NCI-H446 (cell line): Measurements from ENCODE around the gene C16orf78.

ENCODE experiments used
- DNase-seq, 2 experiments: peaks; one replicate each; lab custom pipeline; 2025; lab: John Stamatoyannopoulos, UW

C16orf78 gene

GRCh38 chr16:49382916-49383315, 9.3 kb downstream of the C16orf78 start:
- no peak for DNase-seq

GRCh38 chr16:49395021-49395420, 21.4 kb downstream of the C16orf78 start:
- no peak for DNase-seq

GRCh38 chr16:49396206-49396720, 22.7 kb downstream of the C16orf78 start:
- DNase-seq: no peak

DNA sequence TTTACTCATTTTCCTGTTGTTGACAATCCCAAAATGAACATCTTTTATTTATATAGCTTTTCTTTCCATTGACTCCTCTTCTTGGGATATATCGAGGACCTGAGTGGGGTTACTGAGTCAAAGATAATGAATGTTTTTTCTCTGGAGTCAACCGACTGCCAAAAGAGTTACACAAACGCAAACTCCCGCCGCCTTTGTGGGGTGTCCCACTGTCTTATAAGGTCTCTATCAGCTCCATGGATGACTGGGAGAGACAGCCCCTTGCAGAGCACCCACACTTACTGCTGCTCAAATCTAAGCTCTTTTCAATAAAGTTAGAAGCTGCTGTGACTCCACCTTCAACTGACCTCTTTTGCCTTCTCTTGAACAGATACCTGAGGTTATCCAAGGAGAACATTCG, 25.2 kb downstream of the C16orf78 start:
- no peak for DNase-seq

DNA sequence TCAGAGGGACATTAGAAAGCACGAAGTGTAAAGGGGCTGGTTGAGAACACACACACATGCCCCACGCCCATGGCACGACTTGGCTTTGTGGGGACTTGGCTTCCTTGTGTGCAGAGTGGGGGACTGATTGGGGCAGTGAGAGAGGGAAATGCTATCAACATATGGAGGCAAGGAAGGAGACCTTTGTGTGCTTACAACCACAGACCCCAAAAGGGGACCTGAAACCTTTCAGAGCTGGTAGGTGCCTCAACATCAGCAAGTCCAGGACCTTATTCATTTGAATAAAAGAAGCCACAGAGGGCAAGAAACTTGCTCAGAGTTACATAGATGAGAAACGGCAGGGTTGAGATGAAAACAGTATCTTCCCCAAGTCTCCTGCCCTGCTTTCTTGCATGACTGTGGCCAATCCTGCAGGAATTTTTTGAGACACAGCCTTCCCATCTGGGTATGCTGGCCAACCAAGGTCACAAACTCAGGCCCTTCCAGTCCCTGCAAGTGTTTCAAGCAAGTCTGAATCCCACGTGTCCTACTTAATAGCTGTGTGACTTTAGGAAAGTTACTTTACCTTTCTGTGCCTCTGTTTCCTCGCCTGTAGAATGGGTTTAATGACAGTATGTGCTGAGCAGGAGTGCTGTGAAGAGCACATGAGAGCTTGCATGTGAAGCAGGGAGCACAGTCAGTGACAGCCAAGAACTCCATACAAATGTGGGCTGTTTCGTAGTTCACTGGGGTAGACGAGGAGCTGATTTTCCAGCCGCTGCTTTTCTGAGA, 26.2 kb downstream of the C16orf78 start:
- no peak for DNase-seq

DNA sequence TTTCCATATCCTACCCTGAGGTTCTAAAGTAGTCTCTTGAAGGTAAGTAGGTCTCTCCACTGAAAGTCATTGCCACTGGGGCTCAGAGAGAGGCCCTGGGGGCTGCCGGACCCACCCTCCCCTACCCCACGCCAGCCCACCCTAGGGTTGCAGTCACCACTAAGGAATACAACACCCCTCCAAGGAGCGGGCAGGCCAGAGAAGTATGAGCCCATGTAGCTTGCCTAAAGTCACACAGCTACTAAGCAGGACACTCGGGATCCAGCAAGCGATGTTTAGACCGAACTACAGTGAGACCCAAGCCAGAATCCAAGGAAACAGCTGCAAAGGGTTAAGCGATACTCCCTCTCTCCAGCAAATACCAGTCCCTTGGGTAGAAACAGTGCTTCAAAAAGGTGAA, 27.0 kb downstream of the C16orf78 start:
- no peak for DNase-seq

GRCh38 chr16:49405123-49405522, 31.5 kb downstream of the C16orf78 start:
- no peak for DNase-seq

- no peak for DNase-seq
Observed at GRCh38 chr16:49405530-49405929, 31.9 kb downstream of the C16orf78 start.

GRCh38 chr16:49407873-49408550, 34.4 kb downstream of the C16orf78 start:
- peak; percentile 60 to 79 for DNase-seq

DNA sequence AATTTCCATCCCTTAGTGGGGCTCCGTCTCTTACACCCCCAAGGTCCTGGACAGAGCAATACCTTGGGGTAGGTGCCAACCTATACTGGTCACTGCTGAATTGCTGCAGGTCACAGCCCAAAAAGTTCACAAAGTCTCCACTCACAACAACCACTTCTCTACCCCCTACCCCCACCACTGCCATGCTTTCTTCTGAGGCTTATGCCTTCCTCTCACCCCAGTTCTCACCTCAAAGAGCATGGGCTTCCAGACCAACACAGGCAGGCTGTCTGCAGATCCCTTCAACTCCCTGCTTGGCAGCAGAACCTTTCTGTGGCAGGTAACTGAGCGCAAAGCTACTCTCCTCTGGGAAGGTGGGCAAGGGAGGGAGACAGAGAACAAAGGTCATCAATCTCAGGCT, 35.5 kb downstream of the C16orf78 start:
- no peak for DNase-seq

GRCh38 chr16:49410226-49410625, 36.6 kb downstream of the C16orf78 start:
- no peak for DNase-seq

DNA sequence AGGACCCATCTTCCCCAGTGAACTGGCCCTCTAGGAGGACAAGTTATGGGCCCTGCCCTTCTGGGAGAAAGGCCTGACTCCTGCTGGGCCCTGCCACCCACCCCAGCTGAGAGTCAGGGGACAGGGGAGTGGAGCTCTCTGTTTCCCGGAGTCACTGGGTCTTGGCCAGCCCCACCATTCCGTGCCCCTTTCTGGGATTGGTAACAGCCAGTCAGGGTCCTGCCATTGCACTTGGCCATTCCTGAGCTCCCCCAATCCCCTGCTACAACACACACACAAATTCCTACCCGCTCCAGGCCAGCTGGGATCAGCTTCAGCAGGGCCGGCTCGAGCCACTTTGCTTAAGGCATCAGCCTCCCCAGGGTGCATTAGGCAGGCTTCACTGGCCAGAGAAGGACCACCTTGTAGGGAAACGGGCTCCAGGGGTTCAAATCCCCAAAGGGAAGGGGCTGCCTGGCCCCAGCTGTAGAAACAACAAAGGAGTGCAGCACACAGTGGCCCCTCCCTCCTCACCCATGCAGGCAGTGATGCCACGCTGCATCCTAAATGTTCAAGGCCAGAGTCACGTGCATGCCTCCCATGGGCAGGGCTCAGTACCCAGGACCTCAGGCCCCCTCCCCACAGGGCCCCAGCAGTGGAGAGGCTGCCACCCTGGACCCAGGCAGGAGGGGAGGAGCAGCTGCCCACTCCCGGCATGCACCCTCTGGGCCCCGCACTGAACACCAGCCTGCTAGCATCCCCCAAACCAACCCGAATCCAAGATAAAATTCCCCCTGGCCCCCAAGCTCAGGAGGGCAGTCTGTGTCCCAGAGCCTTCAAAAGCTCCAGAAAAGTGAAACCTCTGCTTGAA, 37.7 kb downstream of the C16orf78 start:
- no peak for DNase-seq

- DNase-seq: no peak
Observed at GRCh38 chr16:49414671-49415070, 41.1 kb downstream of the C16orf78 start.

GRCh38 chr16:49415083-49415482, 41.5 kb downstream of the C16orf78 start:
- no peak for DNase-seq

DNA sequence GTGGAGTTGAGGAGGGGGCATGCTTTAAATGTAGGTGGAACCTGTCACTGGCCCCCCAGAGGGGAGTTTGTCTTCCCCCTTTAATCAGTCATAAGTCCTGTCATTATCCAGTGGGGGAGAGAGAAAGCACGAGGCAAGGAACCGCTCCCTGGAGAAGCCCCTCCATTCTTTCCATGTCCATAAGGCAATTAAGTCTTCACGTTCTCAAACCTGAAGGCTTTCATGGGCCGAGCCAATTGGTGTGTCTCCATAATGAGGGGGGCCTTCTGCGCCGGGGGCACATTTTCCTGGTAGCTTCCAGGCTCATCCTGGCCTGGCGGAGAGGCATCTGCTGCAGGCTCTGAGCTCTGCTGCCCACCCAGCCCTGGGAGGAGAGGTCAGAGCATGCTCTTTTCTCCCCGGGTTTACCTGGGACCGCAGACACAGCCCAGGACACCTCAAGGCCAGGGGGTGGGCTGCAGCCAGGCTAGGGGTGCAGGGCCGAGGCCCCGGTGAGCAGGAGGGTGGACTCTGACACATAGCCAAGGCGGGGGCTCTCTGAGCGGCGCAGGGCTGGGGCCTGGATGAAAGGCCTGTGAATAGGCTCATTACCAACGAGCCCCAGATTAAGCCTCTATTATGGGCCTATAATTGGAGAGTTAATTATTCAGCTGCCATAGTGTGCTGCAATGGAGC, 42.5 kb downstream of the C16orf78 start:
- no peak for DNase-seq

GRCh38 chr16:49417354-49417753, 43.8 kb downstream of the C16orf78 start:
- no peak for DNase-seq

DNA sequence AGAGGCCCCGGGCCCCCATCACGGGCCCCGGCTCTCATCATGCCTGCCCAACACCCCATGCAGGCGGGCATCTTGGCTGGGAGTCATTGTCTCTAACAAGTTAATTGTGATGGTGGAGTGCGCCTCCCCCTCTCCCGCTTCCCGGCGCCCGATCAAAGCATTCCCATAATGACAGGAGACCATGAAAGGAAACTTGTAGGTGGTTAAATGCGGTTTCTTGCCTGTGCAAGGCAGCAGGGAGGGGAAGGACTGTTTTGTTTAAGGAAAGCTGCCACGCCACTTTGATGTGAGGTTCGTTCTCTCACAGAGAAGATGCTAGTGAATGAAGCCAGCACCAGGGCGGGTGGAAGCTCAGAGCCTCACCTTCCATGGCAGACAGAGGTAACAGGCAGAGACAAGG, 45.4 kb downstream of the C16orf78 start:
- no peak for DNase-seq

DNA sequence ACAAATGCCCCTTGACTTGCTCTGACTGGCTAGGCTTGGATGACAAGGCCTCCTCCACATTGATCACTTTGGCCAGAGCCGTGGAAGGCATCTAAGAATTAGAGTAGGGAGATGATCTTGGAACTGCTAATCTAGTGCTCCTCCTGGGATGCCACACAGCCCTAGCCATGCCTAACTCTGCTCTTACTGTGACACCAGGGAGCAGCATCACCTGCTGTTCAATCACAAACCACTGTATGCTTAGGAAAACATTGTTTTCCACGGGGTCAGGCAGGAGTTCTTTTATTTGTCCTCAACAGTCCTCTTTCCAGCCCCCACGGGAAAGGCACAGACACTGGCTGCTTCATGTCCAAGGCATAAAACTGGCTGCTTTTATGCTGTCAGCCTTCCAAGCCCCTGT, 46.3 kb downstream of the C16orf78 start:
- no peak for DNase-seq

GRCh38 chr16:49422896-49423295, 49.3 kb downstream of the C16orf78 start:
- no peak for DNase-seq

- no peak for DNase-seq
Observed at GRCh38 chr16:49424961-49425360, 51.4 kb downstream of the C16orf78 start.

GRCh38 chr16:49427771-49428170, 54.2 kb downstream of the C16orf78 start:
- no peak for DNase-seq

GRCh38 chr16:49428808-49429207, 55.2 kb downstream of the C16orf78 start:
- DNase-seq: no peak
